ENCODE data around the gene SCGB1D2. TPM values are rescaled to one million over a fixed set of nuclear protein-coding genes. Genes with fewer than 3 reads are reported as not detected.

SCGB1D2 gene
- total and polyA plus RNA-seq, 3 donors from 2014 or later: 2.8 TPM; not detected in 2

DNA sequence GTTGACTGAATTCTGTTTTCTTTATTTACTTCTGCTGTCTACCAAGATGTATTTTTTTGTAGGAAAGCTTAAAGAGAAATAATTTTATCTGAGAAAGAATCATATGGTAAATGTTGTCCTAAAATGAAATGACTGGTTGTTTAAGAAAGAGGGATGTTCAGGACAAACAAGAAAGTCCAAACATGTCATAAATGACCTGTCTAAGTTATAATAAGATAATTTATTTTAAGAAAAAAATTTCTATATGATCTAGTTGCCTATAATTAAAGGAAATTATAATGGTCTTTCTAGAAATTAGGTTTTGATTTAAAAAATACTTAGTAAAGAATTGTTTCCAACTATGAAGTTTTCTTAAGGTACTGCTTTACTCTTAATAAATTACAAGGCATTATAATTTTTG is 38.4 kb downstream of the SCGB1D2 start:
- no peak overlapping the region for H3K4me3 ChIP-seq
- TF ChIP-seq, protein P1, sequence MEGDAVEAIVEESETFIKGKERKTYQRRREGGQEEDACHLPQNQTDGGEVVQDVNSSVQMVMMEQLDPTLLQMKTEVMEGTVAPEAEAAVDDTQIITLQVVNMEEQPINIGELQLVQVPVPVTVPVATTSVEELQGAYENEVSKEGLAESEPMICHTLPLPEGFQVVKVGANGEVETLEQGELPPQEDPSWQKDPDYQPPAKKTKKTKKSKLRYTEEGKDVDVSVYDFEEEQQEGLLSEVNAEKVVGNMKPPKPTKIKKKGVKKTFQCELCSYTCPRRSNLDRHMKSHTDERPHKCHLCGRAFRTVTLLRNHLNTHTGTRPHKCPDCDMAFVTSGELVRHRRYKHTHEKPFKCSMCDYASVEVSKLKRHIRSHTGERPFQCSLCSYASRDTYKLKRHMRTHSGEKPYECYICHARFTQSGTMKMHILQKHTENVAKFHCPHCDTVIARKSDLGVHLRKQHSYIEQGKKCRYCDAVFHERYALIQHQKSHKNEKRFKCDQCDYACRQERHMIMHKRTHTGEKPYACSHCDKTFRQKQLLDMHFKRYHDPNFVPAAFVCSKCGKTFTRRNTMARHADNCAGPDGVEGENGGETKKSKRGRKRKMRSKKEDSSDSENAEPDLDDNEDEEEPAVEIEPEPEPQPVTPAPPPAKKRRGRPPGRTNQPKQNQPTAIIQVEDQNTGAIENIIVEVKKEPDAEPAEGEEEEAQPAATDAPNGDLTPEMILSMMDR (IDR thresholded peaks at IDR 0.05): no peak
- no peak for TF ChIP-seq POLR2A (IDR thresholded peaks at IDR 0.05)
- H3K4me1 ChIP-seq: no peaks in the 10 kb centered on the region
- H3K36me3 ChIP-seq (ENCODE audit: low read depth, missing control alignments): no peaks in the 10 kb centered on the region
- no peaks in the 10 kb centered on the region for H3K9me3 ChIP-seq
- intact Hi-C loops (cut with DNase I; ENCODE audit: low total_unique reads): no loop called here
- no peak for DNase-seq
- H3K27me3 ChIP-seq: no peaks in the 10 kb centered on the region
- no peak overlapping the region for H3K27ac ChIP-seq

Other genes with a start within 250 kb of the SCGB1D2 start
- 10 to 100 TPM; 42.0 to 46.6 TPM for gene INCENP, start 118.2 kb upstream of the SCGB1D2 start, total RNA-seq
- 25.0 TPM for gene INCENP, start 118.2 kb upstream of the SCGB1D2 start, polyA plus RNA-seq (ENCODE audit: insufficient read depth, low read depth, low replicate concordance)
- gene SCGB1D1, start 52.0 kb upstream of the SCGB1D2 start, total RNA-seq: not detected
- not detected for gene SCGB1D1, start 52.0 kb upstream of the SCGB1D2 start, polyA plus RNA-seq (ENCODE audit: insufficient read depth, low read depth, low replicate concordance)
- gene SCGB2A1, start 33.6 kb upstream of the SCGB1D2 start, total RNA-seq: not detected
- 10.3 TPM for gene SCGB2A1, start 33.6 kb upstream of the SCGB1D2 start, polyA plus RNA-seq (ENCODE audit: insufficient read depth, low read depth, low replicate concordance)
- not detected for gene SCGB2A2, start 27.9 kb downstream of the SCGB1D2 start, total RNA-seq
- 0.86 TPM for gene SCGB2A2, start 27.9 kb downstream of the SCGB1D2 start, polyA plus RNA-seq (ENCODE audit: insufficient read depth, low read depth, low replicate concordance)
- 1 to 10 TPM in 1 of 2 donors, not detected in 1; 1.4 TPM for gene SCGB1D4, start 56.8 kb downstream of the SCGB1D2 start, total RNA-seq
- gene SCGB1D4, start 56.8 kb downstream of the SCGB1D2 start, polyA plus RNA-seq (ENCODE audit: insufficient read depth, low read depth, low replicate concordance): 48.9 TPM
- gene ASRGL1, start 95.2 kb downstream of the SCGB1D2 start, total RNA-seq: 100 to 1,000 TPM; 101 to 119 TPM
- gene ASRGL1, start 95.2 kb downstream of the SCGB1D2 start, polyA plus RNA-seq (ENCODE audit: insufficient read depth, low read depth, low replicate concordance): 295 TPM
- gene SCGB1A1, start 176.8 kb downstream of the SCGB1D2 start, total RNA-seq: not detected
- gene SCGB1A1, start 176.8 kb downstream of the SCGB1D2 start, polyA plus RNA-seq (ENCODE audit: insufficient read depth, low read depth, low replicate concordance): not detected

Measured in testis (tissue), 3 donors.